Activated CD4-positive, alpha-beta T cell treated with anti-CD3 and anti-CD28 coated beads, Interleukin-2, amount 10 ng/mL, durations not matched to agents 24 days and 14 days (primary cell): Measurements from ENCODE around the gene SPATA31E1. TPM values are rescaled to one million over a fixed set of nuclear protein-coding genes. Genes with fewer than 3 reads are reported as not detected.
"Not testable (repeated sequence)": the region's sequence is repeated elsewhere in the genome, so short reads cannot be mapped to it uniquely, and the experiment has no call there.

Source experiments
- DNase-seq: peaks from one replicate; pipeline ENCODE4 v3.0.0; 2022
- H3K27ac Mint-ChIP-seq: one replicate; pipeline ENCODE4 v1.8.0; 2022; ENCODE audit warnings: mild to moderate bottlenecking, mixed read lengths
- H3K27me3 Mint-ChIP-seq: one replicate; pipeline ENCODE4 v1.8.0; 2022; ENCODE audit warnings: mixed read lengths
- H3K36me3 Mint-ChIP-seq: one replicate; pipeline ENCODE4 v1.8.0; 2022; ENCODE audit warnings: low read depth, mild to moderate bottlenecking, mixed read lengths
- H3K4me1 Mint-ChIP-seq: one replicate; pipeline ENCODE4 v1.8.0; 2021; ENCODE audit warnings: mixed read lengths
- H3K4me3 Mint-ChIP-seq: one replicate; pipeline ENCODE4 v1.8.0; 2022; ENCODE audit warnings: mild to moderate bottlenecking, moderate library complexity, mixed read lengths
- H3K9me3 Mint-ChIP-seq: one replicate; pipeline ENCODE4 v1.8.0; 2021; ENCODE audit warnings: mixed read lengths
- intact Hi-C: fragments of 100-400 bp; cut with micrococcal nuclease; formaldehyde crosslinking; loops from one replicate; pipeline ENCODE4 v1.15.1; 2023
- total RNA-seq: library from RNA; stranded (reverse); gene quantifications from 2 replicates; pipeline ENCODE4 v1.2.3, GENCODE V29; 2022

The SPATA31E1 gene
- total RNA-seq, 1 donor from 2014 or later = not detected

DNA sequence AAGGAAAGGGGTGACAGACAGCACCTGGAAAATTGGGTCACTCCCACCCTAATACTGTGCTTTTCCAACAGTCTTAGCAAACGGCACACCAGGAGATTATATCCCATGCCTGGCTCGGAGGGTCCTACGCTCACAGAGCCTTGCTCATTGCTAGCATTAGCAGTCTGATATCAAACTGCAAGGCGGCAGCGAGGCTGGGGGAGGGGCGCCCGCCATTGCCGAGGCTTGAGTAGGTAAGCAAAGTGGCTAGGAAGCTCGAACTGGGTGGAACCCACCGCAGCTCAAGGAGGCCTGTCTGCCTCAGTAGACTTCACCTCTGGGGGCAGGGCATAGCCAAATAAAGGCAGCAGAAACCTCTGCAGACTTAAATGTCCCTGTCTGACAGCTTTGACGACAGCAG is 19.7 kb downstream of the SPATA31E1 start:
- H3K9me3 Mint-ChIP-seq, intact Hi-C loops, DNase-seq, H3K4me3 Mint-ChIP-seq, H3K36me3 Mint-ChIP-seq, H3K27ac Mint-ChIP-seq, H3K27me3 Mint-ChIP-seq, H3K4me1 Mint-ChIP-seq: not testable (repeated sequence)

DNA sequence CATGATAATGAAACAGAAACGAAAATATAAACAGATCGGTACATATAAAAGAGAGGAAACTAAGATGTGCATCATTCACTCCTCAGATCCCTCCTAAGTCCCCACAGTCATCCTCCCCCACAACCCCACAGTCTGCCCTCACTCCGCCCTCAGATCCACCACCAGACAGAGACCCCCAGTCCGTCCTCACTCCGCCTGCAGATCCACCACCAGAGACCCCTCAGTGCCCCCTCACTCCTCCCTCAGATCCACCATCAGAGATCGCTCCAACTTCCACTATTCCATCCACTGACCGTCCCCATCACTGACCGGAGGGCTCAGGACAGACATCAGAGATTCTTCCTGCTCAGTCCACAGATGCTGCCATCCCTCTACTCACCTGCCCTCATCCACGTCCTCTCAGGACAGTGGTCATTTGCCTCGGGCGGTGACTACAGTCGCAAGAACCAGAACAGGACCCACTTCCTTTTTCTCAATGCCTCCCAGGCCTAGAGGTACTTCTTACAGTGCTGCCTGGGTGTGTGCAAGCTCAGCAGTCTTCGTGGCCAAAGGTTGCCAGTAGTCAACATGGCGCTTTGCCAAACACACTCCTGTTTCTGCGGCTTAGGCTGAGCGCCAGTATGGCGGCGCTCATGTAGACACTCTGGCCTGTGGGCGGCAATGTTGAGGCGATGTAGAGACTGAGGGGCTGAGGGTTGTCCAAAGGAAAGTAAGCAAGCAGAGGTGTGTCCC is 26.8 kb downstream of the SPATA31E1 start:
- intact Hi-C loops = no loop called here
- Mint-ChIP-seq H3K36me3 (no peaks in the 10 kb centered on the region), H3K27ac (no peak overlapping the region), H3K9me3 (no peaks in the 10 kb centered on the region), H3K27me3 (no peaks in the 10 kb centered on the region), H3K4me1 (no peaks in the 10 kb centered on the region), H3K4me3 (no peak overlapping the region)
- no peak for DNase-seq

DNA sequence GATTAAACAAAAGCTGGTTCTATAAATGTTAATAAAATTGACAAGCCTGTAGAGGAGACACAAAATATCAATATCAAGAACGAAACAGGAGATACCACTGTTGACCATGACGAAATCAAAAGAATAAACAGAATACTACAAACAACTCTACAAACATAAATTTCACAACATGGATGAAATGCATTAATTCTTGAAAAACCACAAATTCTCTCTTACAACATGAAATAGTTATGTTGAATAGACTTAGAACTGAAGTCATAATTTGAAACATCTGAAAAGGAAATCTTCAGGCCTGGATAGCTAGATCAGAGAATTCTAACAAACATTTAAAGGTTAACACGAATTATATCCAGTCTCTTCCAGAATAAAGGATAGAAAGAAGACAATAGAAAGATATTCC is 28.1 kb downstream of the SPATA31E1 start:
- no peaks in the 10 kb centered on the region for H3K4me1 Mint-ChIP-seq
- H3K9me3 Mint-ChIP-seq = no peaks in the 10 kb centered on the region
- no peaks in the 10 kb centered on the region for H3K27me3 Mint-ChIP-seq
- no peak overlapping the region for H3K4me3 Mint-ChIP-seq
- H3K36me3 Mint-ChIP-seq = no peaks in the 10 kb centered on the region
- no peak overlapping the region for H3K27ac Mint-ChIP-seq
- intact Hi-C loops = no loop called here
- no peak for DNase-seq

DNA sequence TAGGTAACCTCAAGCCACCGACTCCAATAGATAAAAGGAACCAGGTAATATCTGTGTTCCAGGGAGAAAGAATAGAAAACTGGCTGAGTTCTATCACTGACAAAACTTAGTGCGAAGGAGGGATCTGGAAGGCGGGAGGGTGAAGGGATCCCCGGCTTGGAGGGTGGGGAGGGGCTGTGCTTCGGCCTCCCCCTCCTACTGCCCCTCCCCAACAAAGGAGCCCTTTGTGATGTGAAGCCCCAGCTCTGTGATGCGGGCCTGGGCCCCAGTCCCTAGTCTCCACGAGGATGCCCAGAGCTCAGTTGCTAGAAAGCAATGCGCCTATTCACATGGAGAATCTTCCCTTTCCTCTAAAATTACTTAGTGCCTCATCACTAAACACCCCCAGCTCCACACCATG is 35.0 kb downstream of the SPATA31E1 start, which contains the start of gene SPATA31C1:
Gene SPATA31C1 (plus strand): TSS at position 301 of the 400 bp plus-strand sequence.
- H3K4me3 Mint-ChIP-seq, DNase-seq, H3K9me3 Mint-ChIP-seq, H3K4me1 Mint-ChIP-seq, intact Hi-C loops, H3K27ac Mint-ChIP-seq, H3K27me3 Mint-ChIP-seq, H3K36me3 Mint-ChIP-seq: not testable (repeated sequence)

DNA sequence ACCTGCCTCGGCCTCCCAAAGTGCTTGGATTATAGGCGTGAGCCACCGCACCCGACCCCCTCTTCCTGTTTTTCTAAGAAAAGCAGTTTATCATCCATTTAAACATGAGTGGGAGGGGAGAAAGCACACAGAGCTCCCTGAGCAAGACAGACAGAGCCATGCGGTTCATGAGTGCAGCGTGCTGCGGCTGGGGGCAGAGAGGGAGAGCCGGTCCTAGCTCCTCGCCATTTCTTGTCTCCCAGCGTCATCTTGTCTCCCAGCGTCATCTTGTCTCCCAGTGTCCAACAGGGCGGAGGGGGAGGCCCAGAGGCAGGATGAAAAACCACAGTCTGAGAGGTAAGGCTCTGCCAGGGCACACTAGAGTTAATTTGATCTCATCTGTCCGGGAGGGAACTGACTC is 36.3 kb downstream of the SPATA31E1 start:
- H3K27me3 Mint-ChIP-seq, DNase-seq, H3K36me3 Mint-ChIP-seq, H3K9me3 Mint-ChIP-seq, intact Hi-C loops, H3K4me1 Mint-ChIP-seq, H3K27ac Mint-ChIP-seq, H3K4me3 Mint-ChIP-seq: not testable (repeated sequence)

DNA sequence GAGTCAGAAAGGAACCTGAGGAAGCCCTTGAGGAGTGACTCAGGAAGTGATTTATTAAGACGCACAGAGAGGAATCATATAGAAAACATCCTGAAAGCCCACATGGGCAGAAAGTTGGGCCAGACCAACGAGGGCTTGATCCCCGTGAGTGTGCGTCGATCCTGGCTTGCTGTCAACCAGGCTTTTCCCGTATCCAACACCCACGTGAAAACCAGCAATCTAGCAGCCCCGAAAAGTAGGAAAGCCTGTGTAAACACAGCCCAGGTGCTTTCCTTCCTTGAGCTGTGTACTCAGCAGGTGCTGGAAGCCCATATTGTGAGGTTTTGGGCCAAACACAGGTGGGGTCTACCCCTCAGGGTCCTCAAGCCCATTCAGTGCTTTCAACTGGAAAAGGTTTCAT is 38.9 kb downstream of the SPATA31E1 start:
- H3K27ac Mint-ChIP-seq, H3K9me3 Mint-ChIP-seq, H3K4me3 Mint-ChIP-seq, DNase-seq, H3K36me3 Mint-ChIP-seq, H3K4me1 Mint-ChIP-seq, intact Hi-C loops, H3K27me3 Mint-ChIP-seq: not testable (repeated sequence)

DNA sequence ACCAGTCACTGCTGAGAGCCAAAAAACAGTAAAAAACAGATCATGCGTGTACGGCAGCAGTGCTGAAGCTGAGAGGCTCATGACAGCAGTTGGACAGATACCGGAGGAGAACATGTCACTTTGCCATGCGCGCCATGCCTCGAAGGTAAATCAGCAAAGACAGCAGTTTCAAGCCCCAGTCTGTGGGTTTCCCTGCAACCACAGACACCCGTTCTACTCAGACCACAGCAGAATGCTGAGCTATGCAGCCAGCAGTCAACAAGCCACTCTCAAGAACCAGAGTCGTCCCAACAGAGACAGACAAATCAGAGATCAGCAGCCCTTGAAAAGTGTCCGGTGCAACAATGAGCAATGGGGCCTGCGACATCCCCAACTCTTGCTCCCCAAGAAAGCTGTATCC is 40.3 kb downstream of the SPATA31E1 start:
- H3K9me3 Mint-ChIP-seq, H3K27me3 Mint-ChIP-seq, H3K4me3 Mint-ChIP-seq, H3K36me3 Mint-ChIP-seq, intact Hi-C loops, H3K4me1 Mint-ChIP-seq, H3K27ac Mint-ChIP-seq: not testable (repeated sequence)
- DNase-seq = peak; percentile 79

DNA sequence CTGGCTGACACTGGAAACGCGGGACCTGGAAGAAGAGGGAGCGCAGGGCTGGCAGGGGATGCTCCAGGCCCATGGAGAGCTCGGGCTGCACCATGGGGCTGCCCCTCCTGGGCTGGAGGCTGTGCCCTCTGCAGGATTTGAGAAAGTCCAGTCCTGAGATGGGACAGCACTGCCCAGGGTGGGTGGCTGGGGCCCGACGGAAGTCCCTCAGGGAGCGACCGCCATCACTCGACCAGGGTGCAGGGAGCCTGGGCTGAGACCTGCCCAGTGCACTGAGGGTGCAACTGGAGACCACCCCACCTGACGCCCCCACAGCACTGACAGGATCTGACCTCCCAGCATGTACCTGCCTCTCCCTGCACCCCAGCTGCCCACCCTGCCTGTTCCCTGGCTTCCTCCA is 42.2 kb downstream of the SPATA31E1 start:
- intact Hi-C loops, H3K27me3 Mint-ChIP-seq, DNase-seq, H3K9me3 Mint-ChIP-seq, H3K27ac Mint-ChIP-seq, H3K4me1 Mint-ChIP-seq, H3K36me3 Mint-ChIP-seq, H3K4me3 Mint-ChIP-seq: not testable (repeated sequence)

DNA sequence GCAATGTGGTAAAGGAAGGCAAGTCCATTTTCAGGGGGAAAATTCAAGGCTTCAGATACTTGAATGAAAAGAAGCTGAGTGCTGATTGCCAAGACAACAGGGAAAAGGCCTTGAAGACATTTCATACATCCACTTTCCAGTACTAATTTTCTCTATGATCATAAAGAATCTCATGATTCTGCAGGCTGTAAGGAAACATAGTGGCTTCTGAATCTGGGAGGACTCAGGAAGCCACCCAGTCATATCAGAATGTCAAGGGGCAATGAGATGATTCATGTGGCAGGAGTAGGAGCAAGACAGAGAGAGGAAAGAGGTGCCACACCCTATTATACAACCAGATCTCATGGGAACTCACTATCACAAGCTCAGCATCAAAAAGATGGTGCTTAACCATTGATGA is 46.5 kb downstream of the SPATA31E1 start:
- H3K9me3 Mint-ChIP-seq = not testable (repeated sequence)

DNA sequence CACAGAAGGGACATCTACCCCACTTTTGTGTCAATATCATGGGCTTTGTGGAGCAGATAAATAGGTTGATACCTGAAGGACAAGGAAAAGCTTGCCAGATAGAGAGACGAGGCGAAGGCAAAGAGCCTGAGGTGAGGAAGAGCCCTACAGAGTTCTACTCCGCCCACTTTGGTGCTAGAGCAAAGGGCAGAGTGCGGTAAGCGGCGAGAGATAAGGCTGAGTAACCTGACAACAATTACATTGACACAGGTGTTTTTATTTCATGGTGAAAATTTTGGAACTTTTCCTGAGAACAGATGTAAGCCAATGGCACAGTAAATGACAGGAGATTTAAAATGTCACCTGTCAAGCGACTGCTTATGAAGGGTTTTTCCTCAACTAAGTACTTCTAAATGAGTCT is 51.8 kb downstream of the SPATA31E1 start:
- not testable (repeated sequence) for H3K27ac Mint-ChIP-seq

More for the DNA sequence above, 46.5 kb downstream of the SPATA31E1 start:
- DNase-seq, H3K27ac Mint-ChIP-seq, H3K36me3 Mint-ChIP-seq, H3K27me3 Mint-ChIP-seq, intact Hi-C loops, H3K4me3 Mint-ChIP-seq, H3K4me1 Mint-ChIP-seq: not testable (repeated sequence)

DNA sequence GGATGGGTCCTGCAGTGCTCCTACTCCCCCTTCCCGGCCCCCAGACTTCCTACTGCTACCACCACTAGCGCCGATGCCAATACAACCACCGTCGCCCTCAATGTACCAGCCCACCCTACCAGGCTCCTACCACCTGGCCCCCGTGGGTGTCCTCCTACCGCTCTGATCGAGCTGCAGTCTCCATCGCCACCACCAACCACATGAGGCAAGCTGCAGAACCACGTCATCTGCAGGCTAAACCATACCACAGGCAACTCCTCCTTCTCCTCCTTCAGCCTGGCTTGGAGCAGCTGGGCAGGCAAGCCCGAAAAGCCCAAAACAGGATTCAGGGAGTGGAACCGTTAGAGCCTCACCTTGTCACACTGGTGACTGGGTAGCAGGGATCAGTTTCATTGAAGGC is 54.7 kb downstream of the SPATA31E1 start:
- H3K4me1 Mint-ChIP-seq, intact Hi-C loops, H3K36me3 Mint-ChIP-seq, H3K27me3 Mint-ChIP-seq, H3K9me3 Mint-ChIP-seq, H3K27ac Mint-ChIP-seq, DNase-seq, H3K4me3 Mint-ChIP-seq: not testable (repeated sequence)

More for the DNA sequence above, 51.8 kb downstream of the SPATA31E1 start:
- H3K4me1 Mint-ChIP-seq, H3K27me3 Mint-ChIP-seq, DNase-seq, intact Hi-C loops, H3K36me3 Mint-ChIP-seq, H3K9me3 Mint-ChIP-seq, H3K4me3 Mint-ChIP-seq: not testable (repeated sequence)

DNA sequence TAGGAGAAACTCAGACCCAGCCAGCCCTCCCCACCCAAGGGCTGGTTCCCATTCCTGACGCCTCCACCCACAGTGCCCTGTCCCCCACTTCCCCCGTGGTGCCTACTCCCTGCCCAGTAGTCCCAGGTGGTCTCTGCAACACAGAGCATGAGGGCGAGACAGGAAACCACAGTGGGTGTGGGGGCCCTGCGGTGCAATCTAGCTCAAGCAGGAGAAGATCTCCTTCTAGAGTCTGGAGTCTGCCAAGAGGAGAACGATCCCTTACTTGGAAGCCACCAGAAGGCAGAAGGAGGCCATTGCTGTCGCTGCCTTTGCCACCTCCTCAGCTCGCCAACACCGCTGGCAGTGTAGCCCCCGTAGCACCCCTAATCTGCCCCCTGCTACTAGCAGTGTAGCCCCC is 55.2 kb downstream of the SPATA31E1 start:
- peak; percentile 21 for DNase-seq
- H3K9me3 Mint-ChIP-seq, H3K4me3 Mint-ChIP-seq, H3K27ac Mint-ChIP-seq, H3K36me3 Mint-ChIP-seq, H3K4me1 Mint-ChIP-seq, H3K27me3 Mint-ChIP-seq, intact Hi-C loops: not testable (repeated sequence)

DNA sequence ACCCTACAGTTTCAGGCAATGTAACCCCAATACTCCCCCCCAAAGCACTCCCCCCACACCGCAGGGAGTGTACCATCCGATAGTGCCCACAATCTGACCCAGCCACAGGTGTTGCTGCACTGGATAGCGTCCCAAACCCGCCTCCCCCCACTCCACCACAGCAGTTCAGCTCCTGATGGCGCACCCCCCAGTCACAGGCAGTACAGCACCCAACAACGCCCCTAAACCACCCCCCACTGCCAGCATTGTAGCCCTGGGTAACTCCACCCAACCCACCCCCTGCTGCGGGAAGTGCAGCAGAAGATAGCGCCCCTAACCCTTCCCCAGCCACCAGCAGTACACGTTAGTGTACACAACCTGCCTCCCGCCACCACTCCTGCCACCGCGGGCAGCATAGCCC is 55.7 kb downstream of the SPATA31E1 start:
- H3K27ac Mint-ChIP-seq, DNase-seq, intact Hi-C loops, H3K27me3 Mint-ChIP-seq, H3K36me3 Mint-ChIP-seq, H3K4me1 Mint-ChIP-seq, H3K9me3 Mint-ChIP-seq, H3K4me3 Mint-ChIP-seq: not testable (repeated sequence)
